Endodermal cell (in vitro differentiated cells): ENCODE results near the gene SATB2. TPM values are rescaled to one million over a fixed set of nuclear protein-coding genes. Genes with fewer than 3 reads are reported as not detected.
A peak's percentile ranks its signal among the peaks of the same experiment; 100 is the strongest.

Source experiments
- DNase-seq: peaks from one replicate; pipeline ENCODE4 v3.0.0-alpha.2; 2017
- H3K27ac ChIP-seq: 2 replicates; pipeline ENCODE4 v1.5.1; 2013; ENCODE audit warnings: mild to moderate bottlenecking, low read depth, low read length, moderate library complexity
- H3K27me3 ChIP-seq: 2 replicates; pipeline ENCODE4 v1.6.1; 2013; ENCODE audit warnings: mild to moderate bottlenecking, low read length, moderate library complexity; ENCODE audit not compliant: insufficient read depth, control insufficient read depth, poor library complexity, severe bottlenecking
- H3K36me3 ChIP-seq: 2 replicates; pipeline ENCODE4 v1.7.0; 2013; ENCODE audit warnings: mild to moderate bottlenecking, low read length, moderate library complexity; ENCODE audit not compliant: control insufficient read depth, insufficient read depth
- H3K4me1 ChIP-seq: one replicate; pipeline ENCODE4 v1.7.0; 2013; ENCODE audit warnings: low read length; ENCODE audit not compliant: control insufficient read depth, insufficient read depth
- H3K4me3 ChIP-seq: 2 replicates; pipeline ENCODE4 v1.5.1; 2013; ENCODE audit warnings: mild to moderate bottlenecking, low read length, moderate library complexity
- H3K9ac ChIP-seq: 2 replicates; pipeline ENCODE4 v1.6.1; 2013; ENCODE audit warnings: mild to moderate bottlenecking, low read length, moderate library complexity; ENCODE audit not compliant: poor library complexity, severe bottlenecking; ENCODE audit errors: extremely low read depth
- H3K9me3 ChIP-seq: 2 replicates; pipeline ENCODE4 v1.6.1; 2013; ENCODE audit warnings: mild to moderate bottlenecking, low read length, moderate library complexity; ENCODE audit not compliant: control insufficient read depth
- H3K27ac Mint-ChIP-seq: 2 replicates; pipeline ENCODE4 v1.8.0; 2020; ENCODE audit warnings: mixed read lengths
- H3K27me3 Mint-ChIP-seq: 2 replicates; pipeline ENCODE4 v1.8.0; 2021; ENCODE audit warnings: mild to moderate bottlenecking, mixed read lengths; ENCODE audit not compliant: insufficient read depth
- H3K36me3 Mint-ChIP-seq: 2 replicates; pipeline ENCODE4 v1.8.0; 2020; ENCODE audit warnings: low read depth, mixed read lengths
- H3K4me1 Mint-ChIP-seq: 2 replicates; pipeline ENCODE4 v1.8.0; 2020; ENCODE audit warnings: mixed read lengths
- H3K4me3 Mint-ChIP-seq: 2 replicates; pipeline ENCODE4 v1.8.0; 2020; ENCODE audit warnings: mild to moderate bottlenecking, moderate library complexity, mixed read lengths
- H3K9me3 Mint-ChIP-seq: 2 replicates; pipeline ENCODE4 v1.8.0; 2020; ENCODE audit warnings: mild to moderate bottlenecking, mixed read lengths
- CTCF ChIP-seq: fragments of 200-600 bp; sonication (generic); conservative IDR thresholded peaks from 2 replicates; pipeline ENCODE4 v1.5.0; 2021; ENCODE audit warnings: antibody characterized with exemption, mild to moderate bottlenecking
- WGBS, 2 experiments: methylation state at CpG; one replicate each; pipeline versions ENCODE4 v1.1.5 to v1.1.7; 2013; ENCODE audit warnings: missing lambda C conversion rate in 2 of 2, mixed read lengths in 1 of 2; ENCODE audit not compliant: insufficient coverage in 1 of 2, insufficient read length in 1 of 2; 5-methylcytosine and 5-hydroxymethylcytosine counted together
- total RNA-seq, 2 donors: library from RNA; stranded (reverse); fragmentation: NEBNext Ultra II Directional in 1 of 2; extraction: Animal tissue kit (Norgen Biotek cat#: 25700) in 1 of 2; gene quantifications; 2 replicates in 1 of 2; 3 replicates in 1 of 2; pipeline ENCODE4 v1.2.1, GENCODE V29; 2021

Gene SATB2
- total RNA-seq, 2 donors from 2014 or later: 2.4 to 3.0 TPM

- peak; percentile 74 for DNase-seq
- peak overlapping the region; percentile 62 for H3K4me3 ChIP-seq
- H3K4me1 ChIP-seq: peaks cover 16% of the 10 kb centered on the region
- no peak for TF ChIP-seq CTCF
- peaks cover 100% of the 10 kb centered on the region for H3K27me3 ChIP-seq
- Mint-ChIP-seq H3K27me3 (peaks cover 93% of the 10 kb centered on the region), H3K9me3 (no peaks in the 10 kb centered on the region), H3K27ac (no peak overlapping the region), H3K36me3 (no peaks in the 10 kb centered on the region), H3K4me1 (peaks cover 28% of the 10 kb centered on the region), H3K4me3 (peak overlapping the region; percentile 48)
- WGBS, 2 experiments: 1 to 2% methylated on average over 24 to 48 of the region's 48 CpGs
- H3K9ac ChIP-seq: no peak overlapping the region
- no peak overlapping the region for H3K27ac ChIP-seq
- H3K36me3 ChIP-seq: no peaks in the 10 kb centered on the region
- no peaks in the 10 kb centered on the region for H3K9me3 ChIP-seq
Observed at GRCh38 chr2:199470672-199471442, 13.1 kb upstream of the SATB2 start.

GRCh38 chr2:199470361-199470671 is 12.6 kb upstream of the SATB2 start:
- DNase-seq: no peak
- no peaks in the 10 kb centered on the region for H3K36me3 ChIP-seq
- H3K27me3 ChIP-seq: peaks cover 100% of the 10 kb centered on the region
- H3K4me3 ChIP-seq: peak overlapping the region; percentile 62
- H3K4me3 Mint-ChIP-seq: peak overlapping the region; percentile 48
- no peaks in the 10 kb centered on the region for H3K9me3 ChIP-seq
- no peak overlapping the region for H3K27ac ChIP-seq
- H3K9me3 Mint-ChIP-seq: no peaks in the 10 kb centered on the region
- WGBS, 2 experiments: 2 to 29% methylated on average over 1 to 11 of the region's 11 CpGs
- peaks cover 96% of the 10 kb centered on the region for H3K27me3 Mint-ChIP-seq
- peaks cover 28% of the 10 kb centered on the region for H3K4me1 Mint-ChIP-seq
- H3K27ac Mint-ChIP-seq: no peak overlapping the region
- no peaks in the 10 kb centered on the region for H3K36me3 Mint-ChIP-seq
- no peak overlapping the region for H3K9ac ChIP-seq
- peaks cover 16% of the 10 kb centered on the region for H3K4me1 ChIP-seq
- no peak for TF ChIP-seq CTCF

GRCh38 chr2:199469514-199470360 is 12.0 kb upstream of the SATB2 start:
- Mint-ChIP-seq H3K9me3 (no peaks in the 10 kb centered on the region), H3K4me3 (peak overlapping the region; percentile 52)
- peaks cover 16% of the 10 kb centered on the region for H3K4me1 ChIP-seq

More at GRCh38 chr2:199469514-199470360, 12.0 kb upstream of the SATB2 start:
- Mint-ChIP-seq H3K4me1 (peaks cover 31% of the 10 kb centered on the region), H3K36me3 (no peaks in the 10 kb centered on the region), H3K27me3 (peaks cover 96% of the 10 kb centered on the region), H3K27ac (no peak overlapping the region)
- H3K27ac ChIP-seq: no peak overlapping the region
- H3K9ac ChIP-seq: no peak overlapping the region
- peak; percentile 14 for TF ChIP-seq CTCF
- H3K27me3 ChIP-seq: peaks cover 100% of the 10 kb centered on the region
- peak; percentile 66 for DNase-seq
- H3K4me3 ChIP-seq: peak overlapping the region; percentile 54
- no peaks in the 10 kb centered on the region for H3K36me3 ChIP-seq
- WGBS, 2 experiments: 1 to 4% methylated on average over 17 to 30 of the region's 30 CpGs
- no peaks in the 10 kb centered on the region for H3K9me3 ChIP-seq
